Measurements from ENCODE around the gene LRRC8D.

LRRC8D gene

GRCh38 chr1:89800718-89801117 lies 20.1 kb upstream of the LRRC8D start:
- no peak for FAIRE-seq
- no peak for TF ChIP-seq CTCF (IDR thresholded peaks at IDR 0.05; ENCODE audit: insufficient read depth, missing control alignments)
- DNase-seq (ENCODE audit: insufficient read length, low spot score): no peak

- no peak for DNase-seq (ENCODE audit: insufficient read length, low spot score)
- no peak for TF ChIP-seq CTCF (IDR thresholded peaks at IDR 0.05; ENCODE audit: insufficient read depth, missing control alignments)
- no peak for FAIRE-seq
Observed at GRCh38 chr1:89802051-89802450, 18.8 kb upstream of the LRRC8D start.

- TF ChIP-seq CTCF (IDR thresholded peaks at IDR 0.05; ENCODE audit: insufficient read depth, missing control alignments): no peak
- FAIRE-seq (no peak), DNase-seq (ENCODE audit: insufficient read length, low spot score) (no peak)
Observed at GRCh38 chr1:89802841-89803240, 18.0 kb upstream of the LRRC8D start.

- DNase-seq (ENCODE audit: insufficient read length, low spot score) (no peak), FAIRE-seq (no peak)
- TF ChIP-seq CTCF (IDR thresholded peaks at IDR 0.05; ENCODE audit: insufficient read depth, missing control alignments): peak; percentile 98
Observed at GRCh38 chr1:89804642-89805237, 16.1 kb upstream of the LRRC8D start.

- FAIRE-seq: no peak
- DNase-seq (ENCODE audit: insufficient read length, low spot score): no peak
Observed at GRCh38 chr1:89806616-89807015, 14.2 kb upstream of the LRRC8D start.

GRCh38 chr1:89807503-89807902 lies 13.3 kb upstream of the LRRC8D start:
- DNase-seq (ENCODE audit: insufficient read length, low spot score): no peak
- FAIRE-seq: no peak
- no peak for TF ChIP-seq CTCF (IDR thresholded peaks at IDR 0.05; ENCODE audit: insufficient read depth, missing control alignments)

More at GRCh38 chr1:89806616-89807015, 14.2 kb upstream of the LRRC8D start:
- TF ChIP-seq CTCF (IDR thresholded peaks at IDR 0.05; ENCODE audit: insufficient read depth, missing control alignments): no peak

DNA sequence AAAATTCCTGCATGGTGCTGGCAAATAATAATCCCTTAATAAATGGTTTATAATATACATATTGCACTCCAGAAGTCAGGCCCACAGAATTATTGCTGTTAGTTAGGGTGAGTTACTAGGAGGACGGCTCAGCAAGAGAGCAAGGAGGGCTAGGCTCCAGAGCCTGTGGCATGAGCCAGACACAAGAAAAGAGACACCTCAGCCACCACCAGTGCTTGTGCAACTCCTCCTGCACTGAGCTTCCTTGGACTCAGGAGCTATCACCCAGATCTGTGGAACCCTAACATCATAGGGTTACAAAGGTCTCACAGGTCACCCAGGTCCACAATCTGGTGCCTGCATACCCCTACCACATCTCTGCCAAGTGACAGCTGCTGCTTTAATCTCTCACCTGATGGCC lies 12.8 kb upstream of the LRRC8D start:
- FAIRE-seq (no peak), DNase-seq (ENCODE audit: insufficient read length, low spot score) (no peak)
- TF ChIP-seq CTCF (IDR thresholded peaks at IDR 0.05; ENCODE audit: insufficient read depth, missing control alignments): no peak
